GM10266 (cell line): ENCODE measurements around the gene KCP.

Experiments used
- DNase-seq: peaks from one replicate; pipeline ENCODE4 v3.0.0; 2012; ENCODE audit errors: extremely low spot score
- TF ChIP-seq, protein P1 (sequence below): IDR thresholded peaks from 2 replicates; pipeline ENCODE4 v1.5.1; 2012; ENCODE audit warnings: mild to moderate bottlenecking, low read depth; ENCODE audit not compliant: control insufficient read depth, insufficient read depth; ENCODE audit errors: missing control alignments

The KCP gene

GRCh38 chr7:128844777-128845311 lies 65.7 kb downstream of the KCP start:
- no peak for DNase-seq
- TF ChIP-seq, protein P1, sequence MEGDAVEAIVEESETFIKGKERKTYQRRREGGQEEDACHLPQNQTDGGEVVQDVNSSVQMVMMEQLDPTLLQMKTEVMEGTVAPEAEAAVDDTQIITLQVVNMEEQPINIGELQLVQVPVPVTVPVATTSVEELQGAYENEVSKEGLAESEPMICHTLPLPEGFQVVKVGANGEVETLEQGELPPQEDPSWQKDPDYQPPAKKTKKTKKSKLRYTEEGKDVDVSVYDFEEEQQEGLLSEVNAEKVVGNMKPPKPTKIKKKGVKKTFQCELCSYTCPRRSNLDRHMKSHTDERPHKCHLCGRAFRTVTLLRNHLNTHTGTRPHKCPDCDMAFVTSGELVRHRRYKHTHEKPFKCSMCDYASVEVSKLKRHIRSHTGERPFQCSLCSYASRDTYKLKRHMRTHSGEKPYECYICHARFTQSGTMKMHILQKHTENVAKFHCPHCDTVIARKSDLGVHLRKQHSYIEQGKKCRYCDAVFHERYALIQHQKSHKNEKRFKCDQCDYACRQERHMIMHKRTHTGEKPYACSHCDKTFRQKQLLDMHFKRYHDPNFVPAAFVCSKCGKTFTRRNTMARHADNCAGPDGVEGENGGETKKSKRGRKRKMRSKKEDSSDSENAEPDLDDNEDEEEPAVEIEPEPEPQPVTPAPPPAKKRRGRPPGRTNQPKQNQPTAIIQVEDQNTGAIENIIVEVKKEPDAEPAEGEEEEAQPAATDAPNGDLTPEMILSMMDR = no peak

GRCh38 chr7:128843938-128844621 lies 66.4 kb downstream of the KCP start:
- TF ChIP-seq, protein P1 = no peak
- no peak for DNase-seq

- TF ChIP-seq, protein P1 = no peak
- no peak for DNase-seq
Observed at GRCh38 chr7:128842674-128843641, 67.6 kb downstream of the KCP start.

DNA sequence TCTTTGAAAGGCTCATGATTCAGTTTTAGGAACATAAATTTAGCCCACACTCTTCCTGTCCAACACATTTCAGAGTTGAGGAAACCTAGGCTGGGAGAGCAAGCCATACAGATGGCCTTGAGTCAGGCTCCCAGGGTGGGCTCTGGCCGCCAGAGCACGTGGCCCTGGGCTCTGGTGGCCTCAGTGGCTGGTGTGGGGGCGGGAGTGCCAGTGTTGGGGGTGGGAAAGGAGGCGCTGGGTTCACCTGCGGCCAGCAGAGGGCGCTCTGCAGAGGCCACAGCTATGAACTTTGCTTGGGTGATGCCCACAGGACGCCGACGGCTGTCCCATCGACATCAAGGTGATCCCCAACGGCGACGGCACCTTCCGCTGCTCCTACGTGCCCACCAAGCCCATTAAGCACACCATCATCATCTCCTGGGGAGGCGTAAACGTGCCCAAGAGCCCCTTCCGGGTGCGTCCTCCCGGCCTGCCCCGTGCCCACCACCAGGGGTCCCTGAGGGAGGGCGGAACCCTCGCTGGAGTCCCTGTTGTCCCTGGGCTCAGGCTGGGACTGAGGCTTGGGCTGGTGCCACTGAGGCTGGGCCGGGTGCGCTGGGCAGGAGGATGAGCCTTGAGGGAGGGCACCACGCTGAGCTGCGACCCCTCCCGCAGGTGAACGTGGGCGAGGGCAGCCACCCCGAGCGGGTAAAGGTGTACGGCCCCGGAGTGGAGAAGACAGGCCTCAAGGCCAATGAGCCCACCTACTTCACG lies 68.4 kb downstream of the KCP start:
- TF ChIP-seq, protein P1 = peak; percentile 63
- peak; percentile 86 for DNase-seq

GRCh38 chr7:128841171-128841690 lies 69.3 kb downstream of the KCP start:
- TF ChIP-seq, protein P1 = no peak
- no peak for DNase-seq

DNA sequence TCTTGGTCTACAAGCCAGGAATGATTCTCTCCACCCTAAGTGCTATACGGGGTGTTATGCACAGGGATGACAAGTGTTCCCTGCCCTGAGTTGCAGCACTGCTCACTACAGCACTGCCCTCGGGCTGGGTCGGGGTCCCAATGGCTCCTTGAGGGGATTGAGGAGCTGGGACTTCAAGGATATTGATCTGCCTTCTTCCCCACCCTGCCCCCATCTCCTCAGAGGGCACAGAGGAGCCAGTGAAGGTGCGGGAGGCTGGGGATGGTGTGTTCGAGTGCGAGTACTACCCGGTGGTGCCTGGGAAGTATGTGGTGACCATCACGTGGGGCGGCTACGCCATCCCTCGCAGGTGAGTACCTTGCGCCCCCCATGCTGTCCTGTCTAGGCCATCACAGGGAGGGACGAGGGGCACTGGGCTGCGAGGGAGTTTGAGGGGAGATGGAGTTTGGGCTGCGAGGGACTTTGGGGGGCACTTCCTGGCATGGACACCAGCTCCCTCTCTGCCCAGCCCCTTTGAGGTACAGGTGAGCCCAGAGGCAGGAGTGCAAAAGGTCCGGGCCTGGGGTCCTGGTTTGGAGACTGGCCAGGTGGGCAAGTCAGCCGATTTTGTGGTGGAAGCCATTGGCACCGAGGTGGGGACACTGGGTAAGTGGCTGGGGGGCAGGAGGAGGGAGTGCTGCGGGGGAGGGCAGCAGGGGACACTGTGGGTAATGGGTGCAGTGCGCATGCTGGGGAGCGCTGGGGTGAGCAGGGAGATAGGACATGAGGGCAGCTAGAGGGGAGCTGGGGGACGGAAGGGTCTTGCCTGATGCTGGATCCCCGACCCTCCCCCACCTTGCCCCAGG lies 70.0 kb downstream of the KCP start:
- DNase-seq = no peak
- TF ChIP-seq, protein P1 = no peak
